MCF 10A (cell line): ENCODE results near the gene GLS. TPM values are rescaled to one million over a fixed set of nuclear protein-coding genes. Genes with fewer than 3 reads are reported as not detected.

Source experiments
- BruUV-seq: library from RNA; stranded (reverse); fragments of 400-500 nt; replicated peaks from 2 replicates; lab custom pipeline; 2021; lab: Mats Ljungman, UMichigan
- CTCF ChIA-PET: fragments of 300-600 bp; sonication (Branson Sonifier 250); formaldehyde crosslinking; extraction: SDS; loops from one replicate; lab custom pipeline; 2021; ENCODE audit warnings: antibody characterized with exemption, inconsistent platforms; lab: Yijun Ruan, JAX
- POLR2A ChIA-PET: fragments of 300-600, 350-650 bp; sonication (Branson Sonifier 250); formaldehyde crosslinking; extraction: SDS; loops from one replicate; lab custom pipeline; 2020; ENCODE audit warnings: antibody characterized with exemption, inconsistent platforms; lab: Yijun Ruan, JAX
- DNase-seq: peaks from one replicate; pipeline ENCODE4 v3.0.0-alpha.2; 2018; ENCODE audit not compliant: unreplicated experiment
- H3K27ac Mint-ChIP-seq: one replicate; pipeline ENCODE4 v1.8.0; 2022; ENCODE audit warnings: mild to moderate bottlenecking, low read depth, mixed read lengths; ENCODE audit not compliant: unreplicated experiment
- H3K27me3 Mint-ChIP-seq: one replicate; pipeline ENCODE4 v1.8.0; 2022; ENCODE audit warnings: mixed read lengths; ENCODE audit not compliant: insufficient read depth, unreplicated experiment
- H3K36me3 Mint-ChIP-seq: one replicate; pipeline ENCODE4 v1.8.0; 2022; ENCODE audit warnings: mild to moderate bottlenecking, moderate library complexity, mixed read lengths; ENCODE audit not compliant: insufficient read depth, unreplicated experiment
- H3K4me1 Mint-ChIP-seq: one replicate; pipeline ENCODE4 v1.8.0; 2022; ENCODE audit warnings: mixed read lengths; ENCODE audit not compliant: insufficient read depth, unreplicated experiment
- H3K4me3 Mint-ChIP-seq: one replicate; pipeline ENCODE4 v1.8.0; 2022; ENCODE audit warnings: mild to moderate bottlenecking, moderate library complexity, mixed read lengths; ENCODE audit not compliant: unreplicated experiment
- H3K9me3 Mint-ChIP-seq: one replicate; pipeline ENCODE4 v1.8.0; 2022; ENCODE audit warnings: mixed read lengths; ENCODE audit not compliant: unreplicated experiment
- intact Hi-C: fragments of 100-400 bp; cut with micrococcal nuclease; formaldehyde crosslinking; loops from 2 replicates; pipeline ENCODE4 v1.14.1; 2022
- total RNA-seq: library from RNA; stranded (reverse); gene quantifications from 2 replicates; pipeline ENCODE4 v1.2.3, GENCODE V29; 2022
- TF ChIP-seq, protein P1 (sequence below): fragments of 200-600 bp; IDR thresholded peaks from one replicate; pipeline ENCODE4 v1.8.0; 2022; ENCODE audit warnings: antibody characterized with exemption, mild to moderate bottlenecking; ENCODE audit not compliant: unreplicated experiment

Gene GLS
- total RNA-seq, 1 experiment from 2014 or later: 121 TPM

GRCh38 chr2:190947141-190947540 lies 66.5 kb downstream of the GLS start:
- Mint-ChIP-seq H3K27ac (no peak overlapping the region), H3K27me3 (no peaks in the 10 kb centered on the region), H3K4me3 (no peak overlapping the region), H3K9me3 (no peaks in the 10 kb centered on the region), H3K36me3 (peaks cover 7% of the 10 kb centered on the region), H3K4me1 (peaks cover 9% of the 10 kb centered on the region)
- no TSS peak for BruUV-seq
- intact Hi-C loops: no loop called here
- no peak for DNase-seq
- ChIA-PET POLR2A (interaction anchor here (0.6 to 2.5 kb wide), 10 partner anchors 9 to 531 kb away, joined by 3 to 7 read pairs (median 4); no protein-coding TSS in a partner anchor), CTCF (interaction anchor here (0.6 to 2.0 kb wide), 6 partner anchors 14 to 591 kb away, joined by 3 to 7 read pairs (median 3); no protein-coding TSS in a partner anchor)
- TF ChIP-seq, protein P1, sequence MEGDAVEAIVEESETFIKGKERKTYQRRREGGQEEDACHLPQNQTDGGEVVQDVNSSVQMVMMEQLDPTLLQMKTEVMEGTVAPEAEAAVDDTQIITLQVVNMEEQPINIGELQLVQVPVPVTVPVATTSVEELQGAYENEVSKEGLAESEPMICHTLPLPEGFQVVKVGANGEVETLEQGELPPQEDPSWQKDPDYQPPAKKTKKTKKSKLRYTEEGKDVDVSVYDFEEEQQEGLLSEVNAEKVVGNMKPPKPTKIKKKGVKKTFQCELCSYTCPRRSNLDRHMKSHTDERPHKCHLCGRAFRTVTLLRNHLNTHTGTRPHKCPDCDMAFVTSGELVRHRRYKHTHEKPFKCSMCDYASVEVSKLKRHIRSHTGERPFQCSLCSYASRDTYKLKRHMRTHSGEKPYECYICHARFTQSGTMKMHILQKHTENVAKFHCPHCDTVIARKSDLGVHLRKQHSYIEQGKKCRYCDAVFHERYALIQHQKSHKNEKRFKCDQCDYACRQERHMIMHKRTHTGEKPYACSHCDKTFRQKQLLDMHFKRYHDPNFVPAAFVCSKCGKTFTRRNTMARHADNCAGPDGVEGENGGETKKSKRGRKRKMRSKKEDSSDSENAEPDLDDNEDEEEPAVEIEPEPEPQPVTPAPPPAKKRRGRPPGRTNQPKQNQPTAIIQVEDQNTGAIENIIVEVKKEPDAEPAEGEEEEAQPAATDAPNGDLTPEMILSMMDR: no peak

DNA sequence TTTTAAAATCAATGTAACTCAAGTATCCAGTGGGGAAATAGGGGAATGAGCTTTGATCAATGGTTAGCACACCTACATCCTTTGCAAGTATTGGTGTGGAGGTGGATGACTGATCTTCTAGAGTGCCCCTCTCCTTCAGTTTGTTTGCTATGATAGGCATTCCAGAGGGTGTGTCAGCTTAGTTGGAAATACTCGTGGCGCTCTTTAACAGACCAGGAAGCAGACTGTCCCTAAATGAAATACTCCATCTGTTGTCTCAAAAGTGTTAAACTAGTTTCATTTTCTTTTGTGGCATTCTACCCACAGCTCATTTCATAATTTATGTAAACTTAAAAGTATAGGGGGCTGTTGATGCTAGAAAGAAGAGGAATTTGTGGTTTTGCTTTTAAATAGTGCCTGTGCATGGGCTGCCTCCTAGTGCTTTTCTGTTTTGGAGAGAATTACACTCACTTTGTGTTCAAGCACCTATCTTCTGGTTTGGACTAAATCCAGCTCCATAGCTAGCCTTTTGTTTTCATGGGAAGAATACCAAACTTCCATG lies 67.2 kb downstream of the GLS start:
- H3K4me3 Mint-ChIP-seq: no peak overlapping the region
- TF ChIP-seq, protein P1: no peak

DNA sequence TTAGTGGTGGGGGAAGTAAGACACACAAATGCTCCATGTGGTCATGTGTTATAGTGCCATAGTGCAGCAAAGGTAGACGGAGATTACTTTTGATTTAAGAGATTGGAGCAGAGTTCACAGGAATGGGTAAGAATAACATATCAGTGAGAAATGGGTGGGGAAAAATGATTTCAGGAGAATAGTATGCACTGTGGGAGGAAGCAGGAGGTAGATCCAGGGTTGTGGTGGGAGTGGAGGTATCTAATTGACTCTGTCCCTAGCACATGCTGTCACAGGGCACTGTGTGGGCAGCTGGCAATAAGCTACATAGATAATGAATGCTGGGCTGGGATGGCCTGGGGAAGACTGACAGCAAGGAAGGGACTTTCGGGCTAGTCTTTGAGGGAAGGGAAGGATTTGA lies 68.0 kb downstream of the GLS start:
- POLR2A ChIA-PET: interaction anchor here (1.3 to 2.5 kb wide), 3 partner anchors 9 to 67 kb away, joined by 3 to 7 read pairs (median 5); no protein-coding TSS in a partner anchor
- Mint-ChIP-seq H3K4me1 (peaks cover 9% of the 10 kb centered on the region), H3K9me3 (no peaks in the 10 kb centered on the region), H3K4me3 (no peak overlapping the region), H3K27ac (no peak overlapping the region), H3K27me3 (no peaks in the 10 kb centered on the region), H3K36me3 (peaks cover 7% of the 10 kb centered on the region)
- no peak for DNase-seq
- no TSS peak for BruUV-seq
- intact Hi-C loops: loop anchor here (1.0 kb wide), 1 partner anchor 167 kb away; no protein-coding TSS in a partner anchor
- TF ChIP-seq, protein P1: no peak
- CTCF ChIA-PET: interaction anchor here (1.2 to 2.0 kb wide), 2 partner anchors 164 to 168 kb away, joined by 6 to 7 read pairs; no protein-coding TSS in a partner anchor

More for the DNA sequence above, 67.2 kb downstream of the GLS start:
- POLR2A ChIA-PET: interaction anchor here (0.6 to 2.5 kb wide), 9 partner anchors 10 to 66 kb away, joined by 3 to 7 read pairs (median 4); no protein-coding TSS in a partner anchor
- CTCF ChIA-PET: interaction anchor here (0.9 to 2.0 kb wide), 4 partner anchors 15 to 167 kb away, joined by 3 to 7 read pairs (median 4); no protein-coding TSS in a partner anchor
- Mint-ChIP-seq H3K4me1 (peaks cover 9% of the 10 kb centered on the region), H3K9me3 (no peaks in the 10 kb centered on the region), H3K27ac (no peak overlapping the region), H3K27me3 (no peaks in the 10 kb centered on the region), H3K36me3 (peaks cover 7% of the 10 kb centered on the region)
- intact Hi-C loops: loop anchor here (1.0 kb wide), 1 partner anchor 166 kb away; no protein-coding TSS in a partner anchor
- BruUV-seq: no TSS peak
- peak; percentile 58 for DNase-seq

GRCh38 chr2:190950566-190950991 lies 70.0 kb downstream of the GLS start:
- Mint-ChIP-seq H3K27ac (no peak overlapping the region), H3K36me3 (no peaks in the 10 kb centered on the region), H3K27me3 (no peaks in the 10 kb centered on the region), H3K4me1 (peaks cover 9% of the 10 kb centered on the region), H3K9me3 (no peaks in the 10 kb centered on the region), H3K4me3 (no peak overlapping the region)
- intact Hi-C loops: no loop called here
- ChIA-PET POLR2A (interaction anchor here (0.6 to 1.1 kb wide), 3 partner anchors 18 to 1119 kb away, joined by 3 read pairs; no protein-coding TSS in a partner anchor), CTCF (interaction anchor here (1.5 to 1.6 kb wide), 2 partner anchors 9 to 168 kb away, joined by 5 to 6 read pairs; no protein-coding TSS in a partner anchor)
- no peak for DNase-seq
- TF ChIP-seq, protein P1: no peak
- BruUV-seq: no TSS peak
